ENCODE measurements around the gene RALY. TPM values are rescaled to one million over a fixed set of nuclear protein-coding genes. Genes with fewer than 3 reads are reported as not detected.

Gene RALY
- polyA plus RNA-seq, 1 donor from 2014 or later, result 221 TPM

DNA sequence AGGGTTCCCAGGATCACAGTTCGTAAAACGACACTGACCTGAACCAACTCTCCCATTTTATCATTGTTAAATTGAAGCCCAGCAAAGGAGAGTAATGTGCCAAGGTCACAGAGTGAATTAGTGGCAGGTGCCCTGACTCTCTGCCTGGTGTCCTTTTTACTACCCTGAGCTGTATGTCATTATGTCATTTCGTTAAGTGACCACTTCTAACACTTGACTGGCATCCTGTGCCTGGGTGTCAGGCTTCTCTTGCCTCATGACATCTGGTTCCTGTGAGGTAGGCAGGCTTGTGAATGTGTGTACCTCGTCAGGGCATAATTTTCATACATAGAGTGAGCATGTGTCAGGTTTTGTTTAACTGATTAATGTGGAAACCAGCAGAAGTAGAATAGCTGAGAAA, 48.6 kb downstream of the RALY start:
- Histone ChIP-seq H3F3A (ENCODE audit: insufficient read depth, low read length, poor library complexity, severe bottlenecking) (no peaks in the 10 kb centered on the region), H3K27me3 (ENCODE audit: insufficient read depth, low read depth, low read length) (no peaks in the 10 kb centered on the region), H3K4me3 (ENCODE audit: low read length) (no peak overlapping the region), H3K4me2 (ENCODE audit: low read length) (no peak overlapping the region), H3K9me3 (ENCODE audit: low read length) (no peaks in the 10 kb centered on the region), H3K79me2 (replicated peaks; ENCODE audit: insufficient read depth, low read length) (peaks cover 22% of the 10 kb centered on the region), H2AFZ (ENCODE audit: low read depth, low read length) (no peak overlapping the region), H3K9ac (ENCODE audit: low read length) (no peak overlapping the region), H3K36me3 (ENCODE audit: insufficient read depth, low read length) (no peaks in the 10 kb centered on the region), H4K20me1 (ENCODE audit: insufficient read depth) (no peaks in the 10 kb centered on the region), H3K9me2 (ENCODE audit: insufficient read depth, low read length) (no peaks in the 10 kb centered on the region), H3K27ac (ENCODE audit: low read length) (no peak overlapping the region)
- TF ChIP-seq TAF1 (IDR thresholded peaks at IDR 0.05; ENCODE audit: low read depth), result no peak
- TF ChIP-seq, protein P1, sequence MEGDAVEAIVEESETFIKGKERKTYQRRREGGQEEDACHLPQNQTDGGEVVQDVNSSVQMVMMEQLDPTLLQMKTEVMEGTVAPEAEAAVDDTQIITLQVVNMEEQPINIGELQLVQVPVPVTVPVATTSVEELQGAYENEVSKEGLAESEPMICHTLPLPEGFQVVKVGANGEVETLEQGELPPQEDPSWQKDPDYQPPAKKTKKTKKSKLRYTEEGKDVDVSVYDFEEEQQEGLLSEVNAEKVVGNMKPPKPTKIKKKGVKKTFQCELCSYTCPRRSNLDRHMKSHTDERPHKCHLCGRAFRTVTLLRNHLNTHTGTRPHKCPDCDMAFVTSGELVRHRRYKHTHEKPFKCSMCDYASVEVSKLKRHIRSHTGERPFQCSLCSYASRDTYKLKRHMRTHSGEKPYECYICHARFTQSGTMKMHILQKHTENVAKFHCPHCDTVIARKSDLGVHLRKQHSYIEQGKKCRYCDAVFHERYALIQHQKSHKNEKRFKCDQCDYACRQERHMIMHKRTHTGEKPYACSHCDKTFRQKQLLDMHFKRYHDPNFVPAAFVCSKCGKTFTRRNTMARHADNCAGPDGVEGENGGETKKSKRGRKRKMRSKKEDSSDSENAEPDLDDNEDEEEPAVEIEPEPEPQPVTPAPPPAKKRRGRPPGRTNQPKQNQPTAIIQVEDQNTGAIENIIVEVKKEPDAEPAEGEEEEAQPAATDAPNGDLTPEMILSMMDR (IDR thresholded peaks at IDR 0.05; ENCODE audit: poor library complexity, severe bottlenecking), result no peak

DNA sequence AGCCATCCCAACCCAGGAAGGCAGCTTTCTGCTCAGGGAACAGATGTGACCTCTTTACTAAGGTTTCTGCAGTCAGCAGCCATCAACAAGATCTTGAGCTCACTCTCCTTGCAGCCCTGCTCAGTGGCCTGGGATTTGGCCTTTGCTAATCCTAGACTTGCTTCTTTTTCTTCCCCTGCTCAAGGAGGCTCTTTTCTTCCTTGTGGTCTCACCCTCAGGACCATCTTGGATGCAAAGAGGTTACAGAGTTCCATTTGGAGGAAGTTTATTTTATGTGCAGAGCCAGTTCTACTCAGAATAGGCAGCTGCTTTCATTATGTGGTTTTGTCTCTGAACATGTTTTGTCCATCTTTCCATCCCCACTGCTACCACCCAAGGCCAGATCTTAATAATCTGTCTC, 49.3 kb downstream of the RALY start:
- H3F3A ChIP-seq (ENCODE audit: insufficient read depth, low read length, poor library complexity, severe bottlenecking), result no peaks in the 10 kb centered on the region
- H3K36me3 ChIP-seq (ENCODE audit: insufficient read depth, low read length), result no peaks in the 10 kb centered on the region
- peaks cover 22% of the 10 kb centered on the region for H3K79me2 ChIP-seq (replicated peaks; ENCODE audit: insufficient read depth, low read length)
- H3K9me2 ChIP-seq (ENCODE audit: insufficient read depth, low read length), result no peaks in the 10 kb centered on the region
- no peak overlapping the region for H3K4me3 ChIP-seq (ENCODE audit: low read length)
- TF ChIP-seq EZH2 (IDR thresholded peaks at IDR 0.05; ENCODE audit: borderline replicate concordance, insufficient read depth, low read length, poor library complexity, severe bottlenecking) (no peak), MXI1 (conservative IDR thresholded peaks at IDR 0.05; ENCODE audit: poor library complexity, severe bottlenecking) (no peak), SMC3 (conservative IDR thresholded peaks at IDR 0.05; ENCODE audit: poor library complexity) (no peak), POLR2AphosphoS5 (IDR thresholded peaks at IDR 0.05) (no peak), EP300 (conservative IDR thresholded peaks at IDR 0.05; ENCODE audit: poor library complexity, severe bottlenecking) (no peak), TAF1 (IDR thresholded peaks at IDR 0.05; ENCODE audit: low read depth) (no peak), RAD21 (conservative IDR thresholded peaks at IDR 0.05) (no peak)
- TF ChIP-seq, protein P1 (IDR thresholded peaks at IDR 0.05; ENCODE audit: poor library complexity, severe bottlenecking), result no peak
- TF ChIP-seq, protein P2, sequence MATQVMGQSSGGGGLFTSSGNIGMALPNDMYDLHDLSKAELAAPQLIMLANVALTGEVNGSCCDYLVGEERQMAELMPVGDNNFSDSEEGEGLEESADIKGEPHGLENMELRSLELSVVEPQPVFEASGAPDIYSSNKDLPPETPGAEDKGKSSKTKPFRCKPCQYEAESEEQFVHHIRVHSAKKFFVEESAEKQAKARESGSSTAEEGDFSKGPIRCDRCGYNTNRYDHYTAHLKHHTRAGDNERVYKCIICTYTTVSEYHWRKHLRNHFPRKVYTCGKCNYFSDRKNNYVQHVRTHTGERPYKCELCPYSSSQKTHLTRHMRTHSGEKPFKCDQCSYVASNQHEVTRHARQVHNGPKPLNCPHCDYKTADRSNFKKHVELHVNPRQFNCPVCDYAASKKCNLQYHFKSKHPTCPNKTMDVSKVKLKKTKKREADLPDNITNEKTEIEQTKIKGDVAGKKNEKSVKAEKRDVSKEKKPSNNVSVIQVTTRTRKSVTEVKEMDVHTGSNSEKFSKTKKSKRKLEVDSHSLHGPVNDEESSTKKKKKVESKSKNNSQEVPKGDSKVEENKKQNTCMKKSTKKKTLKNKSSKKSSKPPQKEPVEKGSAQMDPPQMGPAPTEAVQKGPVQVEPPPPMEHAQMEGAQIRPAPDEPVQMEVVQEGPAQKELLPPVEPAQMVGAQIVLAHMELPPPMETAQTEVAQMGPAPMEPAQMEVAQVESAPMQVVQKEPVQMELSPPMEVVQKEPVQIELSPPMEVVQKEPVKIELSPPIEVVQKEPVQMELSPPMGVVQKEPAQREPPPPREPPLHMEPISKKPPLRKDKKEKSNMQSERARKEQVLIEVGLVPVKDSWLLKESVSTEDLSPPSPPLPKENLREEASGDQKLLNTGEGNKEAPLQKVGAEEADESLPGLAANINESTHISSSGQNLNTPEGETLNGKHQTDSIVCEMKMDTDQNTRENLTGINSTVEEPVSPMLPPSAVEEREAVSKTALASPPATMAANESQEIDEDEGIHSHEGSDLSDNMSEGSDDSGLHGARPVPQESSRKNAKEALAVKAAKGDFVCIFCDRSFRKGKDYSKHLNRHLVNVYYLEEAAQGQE (IDR thresholded peaks at IDR 0.05; ENCODE audit: borderline replicate concordance), result no peak
- no peaks in the 10 kb centered on the region for H3K9me3 ChIP-seq (ENCODE audit: low read length)
- no peak overlapping the region for H3K4me2 ChIP-seq (ENCODE audit: low read length)
- H4K20me1 ChIP-seq (ENCODE audit: insufficient read depth), result no peaks in the 10 kb centered on the region
- no peaks in the 10 kb centered on the region for H3K27me3 ChIP-seq (ENCODE audit: insufficient read depth, low read depth, low read length)
- H2AFZ ChIP-seq (ENCODE audit: low read depth, low read length), result no peak overlapping the region
- no peak overlapping the region for H3K9ac ChIP-seq (ENCODE audit: low read length)
- H3K27ac ChIP-seq (ENCODE audit: low read length), result no peak overlapping the region
